Measurements from ENCODE around the gene XRCC4.
"Not testable (repeated sequence)": the region's sequence is repeated elsewhere in the genome, so short reads cannot be mapped to it uniquely, and the experiment has no call there.

Gene XRCC4

GRCh38 chr5:83118471-83118870, 41.1 kb downstream of the XRCC4 start:
- no peak for DNase-seq (ENCODE audit: low spot score)

- no peak for DNase-seq (ENCODE audit: low spot score)
Measured at GRCh38 chr5:83118976-83119375, 41.6 kb downstream of the XRCC4 start.

- no peak for DNase-seq (ENCODE audit: low spot score)
Measured at GRCh38 chr5:83124593-83124992, 47.2 kb downstream of the XRCC4 start.

- DNase-seq (ENCODE audit: low spot score): no peak
Measured at GRCh38 chr5:83125560-83125959, 48.2 kb downstream of the XRCC4 start.

- DNase-seq (ENCODE audit: low spot score): no peak
Measured at GRCh38 chr5:83126501-83126900, 49.2 kb downstream of the XRCC4 start.

- DNase-seq (ENCODE audit: low spot score): no peak
Measured at GRCh38 chr5:83133797-83134196, 56.5 kb downstream of the XRCC4 start.

GRCh38 chr5:83142526-83142925, 65.2 kb downstream of the XRCC4 start:
- no peak for DNase-seq (ENCODE audit: low spot score)

GRCh38 chr5:83145241-83145640, 67.9 kb downstream of the XRCC4 start:
- DNase-seq (ENCODE audit: low spot score): no peak

GRCh38 chr5:83145882-83146331, 68.6 kb downstream of the XRCC4 start:
- DNase-seq (ENCODE audit: low spot score): no peak

- no peak for DNase-seq (ENCODE audit: low spot score)
Measured at GRCh38 chr5:83146441-83146840, 69.1 kb downstream of the XRCC4 start.

GRCh38 chr5:83147593-83147992, 70.2 kb downstream of the XRCC4 start:
- no peak for DNase-seq (ENCODE audit: low spot score)

GRCh38 chr5:83148370-83148769, 71.0 kb downstream of the XRCC4 start:
- DNase-seq (ENCODE audit: low spot score): no peak

GRCh38 chr5:83149671-83150070, 72.3 kb downstream of the XRCC4 start:
- no peak for DNase-seq (ENCODE audit: low spot score)

- DNase-seq (ENCODE audit: low spot score): no peak
Measured at GRCh38 chr5:83151821-83152220, 74.5 kb downstream of the XRCC4 start.

- DNase-seq (ENCODE audit: low spot score): not testable (repeated sequence)
Measured at GRCh38 chr5:83152996-83153395, 75.6 kb downstream of the XRCC4 start.

GRCh38 chr5:83156001-83156400, 78.7 kb downstream of the XRCC4 start:
- no peak for DNase-seq (ENCODE audit: low spot score)

GRCh38 chr5:83157163-83157562, 79.8 kb downstream of the XRCC4 start:
- no peak for DNase-seq (ENCODE audit: low spot score)

- DNase-seq (ENCODE audit: low spot score): no peak
Measured at GRCh38 chr5:83162601-83163000, 85.3 kb downstream of the XRCC4 start.

- DNase-seq (ENCODE audit: low spot score): no peak
Measured at GRCh38 chr5:83167538-83167937, 90.2 kb downstream of the XRCC4 start.

- no peak for DNase-seq (ENCODE audit: low spot score)
Measured at GRCh38 chr5:83169571-83170337, 92.4 kb downstream of the XRCC4 start.

- no peak for DNase-seq (ENCODE audit: low spot score)
Measured at GRCh38 chr5:83172011-83172410, 94.7 kb downstream of the XRCC4 start.

GRCh38 chr5:83172655-83173054, 95.3 kb downstream of the XRCC4 start:
- DNase-seq (ENCODE audit: low spot score): no peak

- no peak for DNase-seq (ENCODE audit: low spot score)
Measured at GRCh38 chr5:83173826-83174225, 96.5 kb downstream of the XRCC4 start.

GRCh38 chr5:83177803-83178202, 100.5 kb downstream of the XRCC4 start:
- no peak for DNase-seq (ENCODE audit: low spot score)

All from iPS-NIHi11 (cell line).